NCI-H446 treated with DMSO at 0.1 percent for 48 hours (cell line): ENCODE data around the gene REXO4.
"Not testable (repeated sequence)": the region's sequence is repeated elsewhere in the genome, so short reads cannot be mapped to it uniquely, and the experiment has no call there.

Experiments
- DNase-seq: peaks from one replicate; lab custom pipeline; 2025; lab: John Stamatoyannopoulos, UW

The REXO4 gene, protein sequence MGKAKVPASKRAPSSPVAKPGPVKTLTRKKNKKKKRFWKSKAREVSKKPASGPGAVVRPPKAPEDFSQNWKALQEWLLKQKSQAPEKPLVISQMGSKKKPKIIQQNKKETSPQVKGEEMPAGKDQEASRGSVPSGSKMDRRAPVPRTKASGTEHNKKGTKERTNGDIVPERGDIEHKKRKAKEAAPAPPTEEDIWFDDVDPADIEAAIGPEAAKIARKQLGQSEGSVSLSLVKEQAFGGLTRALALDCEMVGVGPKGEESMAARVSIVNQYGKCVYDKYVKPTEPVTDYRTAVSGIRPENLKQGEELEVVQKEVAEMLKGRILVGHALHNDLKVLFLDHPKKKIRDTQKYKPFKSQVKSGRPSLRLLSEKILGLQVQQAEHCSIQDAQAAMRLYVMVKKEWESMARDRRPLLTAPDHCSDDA

DNA sequence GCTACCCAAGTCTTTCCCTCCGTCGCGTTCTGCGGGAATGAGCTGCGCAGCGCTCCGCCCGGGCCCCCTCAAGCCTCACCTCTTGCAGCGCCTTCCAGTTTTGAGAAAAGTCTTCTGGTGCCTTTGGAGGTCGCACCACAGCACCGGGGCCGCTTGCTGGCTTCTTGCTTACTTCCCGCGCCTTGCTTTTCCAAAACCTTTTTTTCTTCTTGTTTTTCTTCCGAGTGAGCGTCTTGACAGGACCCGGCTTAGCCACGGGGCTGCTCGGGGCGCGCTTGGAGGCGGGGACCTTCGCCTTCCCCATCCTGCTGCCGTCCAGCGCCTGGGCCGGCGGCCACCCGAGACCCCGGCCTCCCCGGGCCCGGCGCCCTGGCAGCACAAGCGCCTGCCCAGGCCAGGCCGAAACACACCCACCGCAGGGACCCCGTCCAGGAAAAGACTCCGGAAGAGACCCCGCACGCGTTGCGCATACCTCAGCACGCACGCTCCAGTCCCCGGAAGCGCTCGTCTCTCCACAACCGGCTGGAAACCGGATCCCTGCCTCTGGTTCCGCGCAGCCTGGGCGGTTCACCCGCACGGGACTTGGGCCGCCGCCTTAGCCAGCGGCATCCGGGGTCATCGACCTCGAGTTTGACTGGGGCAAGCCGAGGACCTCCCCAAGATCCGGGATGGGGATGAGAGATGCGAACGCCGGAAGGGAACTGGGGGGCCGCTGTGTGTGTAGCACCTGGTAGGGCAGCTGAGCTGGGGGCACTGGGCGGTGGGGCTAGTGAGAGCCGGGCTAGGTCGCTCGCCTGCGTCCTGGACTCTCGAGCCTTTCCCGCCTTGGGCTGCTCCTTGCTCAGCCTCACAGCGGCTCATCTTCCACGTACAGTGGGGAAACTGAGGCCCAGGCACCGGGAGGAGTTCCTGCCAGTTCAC lies at the start of gene REXO4:
Gene REXO4 (minus strand): TSS at position 470 of the 921 bp plus-strand sequence. CDS start 166 bp downstream, at position 304.
- DNase-seq = peak; percentile 50

DNA sequence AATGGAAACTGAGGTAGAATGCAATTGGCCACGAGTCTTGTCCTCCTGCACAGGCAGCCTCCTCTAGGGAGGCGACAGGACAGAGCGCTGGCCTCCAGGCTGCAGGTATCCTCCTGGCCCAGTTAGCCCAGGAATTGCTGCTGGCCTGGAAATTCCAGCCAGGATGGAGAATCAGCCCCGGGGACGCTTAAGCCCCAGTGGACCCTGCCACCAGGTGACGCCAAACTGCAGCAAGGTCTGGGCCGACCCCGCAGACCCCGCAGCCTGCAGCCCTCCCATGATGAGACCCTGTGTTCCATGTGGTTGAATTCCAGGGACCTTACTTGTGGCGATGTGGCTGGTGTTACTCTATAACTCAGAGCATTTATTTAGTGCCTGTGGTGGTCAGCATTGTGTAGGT lies 49.3 kb upstream of the REXO4 start:
- no peak for DNase-seq

DNA sequence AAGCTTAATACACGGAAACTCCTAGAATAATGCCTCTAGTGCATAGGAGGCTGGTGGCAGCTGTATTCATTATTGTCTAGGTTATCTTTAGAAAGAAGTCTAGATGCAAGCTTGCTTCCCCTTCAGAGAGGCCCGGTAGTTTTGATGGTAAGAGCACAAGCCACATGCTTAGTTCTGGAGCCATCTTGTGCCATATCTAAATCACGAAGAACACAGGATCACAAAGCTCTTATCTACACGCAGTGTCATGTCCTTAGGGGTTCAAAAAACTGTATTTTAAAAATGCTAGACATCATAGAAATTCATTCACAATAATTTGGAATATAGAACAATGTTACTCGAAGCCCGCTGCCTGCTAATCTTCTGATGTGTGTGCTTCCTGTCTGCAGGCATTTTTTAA lies 48.2 kb upstream of the REXO4 start:
- no peak for DNase-seq

DNA sequence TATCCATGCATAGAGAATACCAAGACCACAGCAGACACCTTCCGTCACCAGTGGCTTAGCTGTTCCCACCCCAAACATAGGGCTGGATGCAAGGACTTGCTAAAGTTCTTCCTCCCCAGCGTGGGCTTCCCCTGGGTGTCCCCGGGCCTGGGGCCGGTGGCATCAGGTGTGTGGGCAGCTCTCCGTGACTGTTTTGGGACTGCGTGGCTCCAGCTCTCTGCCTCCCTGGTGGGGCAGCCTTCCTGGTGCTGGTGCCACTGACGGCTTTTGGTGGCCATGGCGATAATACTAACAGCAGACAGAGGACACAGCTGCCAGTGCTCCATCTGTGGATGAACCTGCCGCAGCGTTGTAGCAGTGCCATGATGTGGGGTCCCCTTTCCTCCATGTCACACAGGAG lies 46.8 kb upstream of the REXO4 start:
- no peak for DNase-seq

DNA sequence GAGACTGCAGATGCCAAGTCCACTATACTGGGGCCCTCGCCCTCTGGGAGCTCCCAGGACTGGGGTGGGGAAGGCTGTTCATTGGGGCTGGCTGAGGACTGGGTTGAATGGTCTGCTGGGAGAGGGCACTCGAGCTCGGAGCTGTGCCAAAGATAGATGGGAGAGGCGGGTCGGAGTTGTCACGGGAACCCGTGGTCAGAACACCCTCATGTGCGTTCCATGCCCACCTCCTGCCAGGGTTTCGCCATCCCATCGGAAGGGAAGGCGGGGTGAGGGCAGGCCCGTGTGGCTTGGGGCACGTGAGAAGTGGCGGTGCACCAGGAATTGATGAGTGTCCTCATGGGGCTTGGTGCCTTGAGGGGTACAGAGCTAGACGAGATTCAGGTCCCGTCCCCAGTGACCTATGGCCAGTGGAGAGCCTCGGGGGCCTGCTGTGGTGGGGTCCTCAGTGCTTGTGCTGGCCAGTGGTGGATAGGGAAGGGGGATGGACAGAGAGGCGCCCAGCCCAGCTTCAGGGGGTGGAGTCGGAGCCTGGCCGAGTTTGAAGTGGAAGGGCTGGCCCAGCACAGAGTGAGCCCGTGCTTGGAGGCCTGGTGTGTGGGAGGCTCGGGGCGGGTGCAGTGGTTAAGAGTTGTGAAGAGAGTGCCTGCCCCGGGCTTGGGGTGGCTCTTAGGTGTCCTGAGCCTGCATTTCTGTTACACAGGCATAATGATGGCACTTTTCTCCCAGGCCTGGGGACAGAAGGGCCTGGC lies 46.2 kb upstream of the REXO4 start:
- no peak for DNase-seq

DNA sequence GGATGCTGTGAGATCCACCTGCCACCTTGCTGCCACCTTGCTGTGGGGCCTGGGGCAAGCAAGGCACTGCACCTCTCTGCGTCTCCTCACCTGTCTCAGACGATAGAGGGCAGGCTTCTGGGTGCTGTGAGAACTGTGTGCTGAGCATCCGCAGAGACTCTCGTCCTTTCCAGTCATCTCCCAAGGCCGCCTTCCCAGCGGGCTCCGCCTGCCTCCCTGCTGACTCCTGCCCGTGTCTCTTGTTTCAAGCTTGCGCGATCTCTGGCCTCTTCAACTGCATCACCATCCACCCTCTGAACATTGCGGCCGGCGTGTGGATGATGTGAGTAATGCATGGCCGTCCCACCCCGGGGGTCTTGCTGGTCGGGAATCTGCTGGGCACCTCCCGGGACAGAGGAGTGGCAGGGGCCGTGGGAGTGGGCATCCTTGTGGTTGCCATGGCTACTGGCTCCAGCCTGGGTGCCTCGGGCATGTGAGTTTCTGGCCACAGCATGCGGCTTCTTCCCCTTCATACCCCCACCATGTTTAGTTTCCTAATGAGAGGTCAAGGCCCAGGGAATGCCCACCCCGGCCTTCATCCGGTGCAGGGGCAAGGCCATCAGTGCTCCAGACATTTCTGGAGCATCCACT lies 45.5 kb upstream of the REXO4 start:
- DNase-seq = no peak

DNA sequence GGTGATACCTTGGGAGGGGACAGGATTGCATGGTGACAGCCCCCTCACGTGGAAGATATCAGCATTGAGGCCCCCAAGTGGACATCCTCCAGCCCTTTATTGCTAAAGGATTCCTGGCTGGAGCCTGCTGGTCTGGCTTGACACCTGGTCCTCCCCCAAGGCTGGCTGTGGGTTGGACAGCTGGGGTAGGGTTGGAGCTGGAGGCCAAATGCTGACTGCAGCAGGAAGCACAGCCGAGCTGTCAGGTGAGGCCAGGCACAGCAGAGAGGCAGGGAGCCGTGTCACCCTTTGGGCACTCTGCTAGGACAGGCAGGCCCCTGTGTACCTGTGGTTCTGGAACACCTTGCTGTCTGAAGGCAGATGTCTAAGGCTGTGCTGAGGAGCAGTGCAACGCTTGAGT lies 44.2 kb upstream of the REXO4 start:
- no peak for DNase-seq

DNA sequence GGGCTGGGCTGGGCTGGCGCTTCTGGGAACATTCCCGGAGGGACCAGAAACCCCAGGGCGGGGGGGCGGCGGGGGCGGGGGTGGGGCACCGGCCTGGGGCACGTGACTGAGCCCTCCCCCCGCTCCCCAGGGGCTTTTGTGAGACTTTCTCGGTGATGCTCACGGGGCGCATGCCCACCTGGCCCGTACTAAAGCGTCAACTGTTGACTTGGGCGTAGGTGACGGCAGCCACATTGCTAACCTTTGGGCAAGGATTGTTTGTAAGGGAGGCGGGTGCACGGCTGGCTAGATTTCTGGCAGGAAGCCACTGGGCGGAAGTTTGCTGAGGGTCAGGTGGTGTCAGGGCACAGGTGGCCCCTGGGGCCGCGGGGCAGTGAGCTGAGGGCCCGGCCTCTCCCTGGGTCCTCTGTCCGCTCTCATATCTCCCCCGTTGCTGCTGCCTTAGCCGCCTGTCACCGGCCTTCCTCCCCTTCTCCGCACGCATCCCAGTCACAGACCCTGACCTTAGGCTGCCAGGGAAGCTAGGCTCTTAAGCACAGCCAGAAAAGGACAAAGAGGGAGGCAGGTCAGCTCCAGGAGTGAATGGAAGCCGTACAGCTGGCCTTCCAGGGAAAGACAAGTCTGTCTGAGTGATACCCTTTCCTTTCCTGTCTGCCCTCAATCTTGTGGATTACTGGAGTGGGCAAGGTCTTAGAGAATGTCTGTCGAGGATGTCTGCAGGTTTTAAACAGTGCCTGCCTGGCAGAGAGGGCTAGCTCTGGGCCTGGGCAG lies 42.8 kb upstream of the REXO4 start:
- no peak for DNase-seq

DNA sequence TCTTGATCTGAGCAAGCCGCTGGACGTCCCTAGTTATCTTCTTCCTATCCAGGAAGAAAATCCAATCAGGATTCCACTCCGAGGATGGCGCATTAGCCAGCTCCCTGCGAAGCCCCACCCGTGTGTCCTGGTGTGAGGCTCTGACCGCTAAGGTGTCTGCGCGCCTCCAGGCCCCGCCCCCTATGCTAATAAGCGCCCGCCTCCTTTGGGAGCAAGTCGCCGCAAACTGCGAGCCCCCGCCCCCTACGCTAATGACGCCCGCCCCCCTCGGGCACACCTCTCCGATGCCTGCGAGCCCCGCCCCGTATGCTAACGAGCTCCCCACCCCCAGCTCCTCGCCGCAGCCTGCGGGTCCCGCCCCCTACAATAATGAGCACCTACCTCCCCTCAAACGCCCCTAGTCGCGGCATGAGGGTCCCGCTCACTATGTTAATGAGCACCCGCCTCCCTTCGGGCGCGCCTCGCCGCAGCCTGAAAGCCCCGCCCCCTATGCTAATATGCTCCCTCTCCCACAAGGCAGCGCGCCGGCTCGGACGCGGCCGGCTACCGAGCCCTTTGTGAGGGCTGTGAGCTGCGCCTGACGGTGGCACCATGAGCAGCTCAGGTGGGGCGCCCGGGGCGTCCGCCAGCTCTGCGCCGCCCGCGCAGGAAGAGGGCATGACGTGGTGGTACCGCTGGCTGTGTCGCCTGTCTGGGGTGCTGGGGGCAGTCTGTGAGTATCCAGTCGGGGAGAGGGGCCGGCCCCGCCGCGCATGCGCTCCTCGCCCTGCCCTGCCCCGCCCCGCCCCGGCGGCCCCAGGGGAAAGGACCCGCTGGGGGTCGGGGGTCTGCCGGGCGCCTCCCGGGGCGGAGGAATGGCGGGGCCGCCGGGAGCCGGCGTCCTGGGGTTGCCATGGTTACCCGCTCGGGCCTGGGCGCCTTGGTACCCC lies 41.9 kb upstream of the REXO4 start, which contains the start of gene CACFD1:
Gene CACFD1 (plus strand): TSS at position 503 of the 929 bp plus-strand sequence. CDS start 89 bp downstream, at position 592.
- peak; percentile 80 for DNase-seq

DNA sequence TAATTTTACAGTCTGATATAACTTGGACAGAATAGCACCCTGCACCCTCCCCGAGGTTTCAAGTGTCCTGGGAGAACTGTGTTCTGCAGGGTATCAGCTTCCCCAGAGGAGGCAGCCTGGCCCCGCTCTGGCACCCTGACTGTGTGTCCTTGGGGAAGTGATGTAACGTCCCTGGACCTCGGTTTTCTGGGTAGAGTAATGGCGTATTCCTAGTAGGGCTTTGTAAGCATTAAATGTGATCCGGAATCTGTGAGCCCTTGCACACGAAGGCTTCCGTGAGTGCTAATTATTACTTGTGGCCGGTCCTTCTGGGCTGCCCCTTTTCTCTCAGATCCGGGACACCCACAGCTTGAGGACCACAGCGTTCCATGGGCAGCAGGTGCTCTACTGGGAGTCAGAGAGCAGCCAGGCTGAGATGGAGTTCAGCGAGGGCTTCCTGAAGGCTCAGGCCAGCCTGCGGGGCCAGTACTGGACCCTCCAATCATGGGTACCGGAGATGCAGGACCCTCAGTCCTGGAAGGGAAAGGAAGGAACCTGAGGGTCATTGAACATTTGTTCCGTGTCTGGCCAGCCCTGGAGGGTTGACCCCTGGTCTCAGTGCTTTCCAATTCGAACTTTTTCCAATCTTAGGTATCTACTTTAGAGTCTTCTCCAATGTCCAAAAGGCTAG lies 41.0 kb upstream of the REXO4 start:
- no peak for DNase-seq

DNA sequence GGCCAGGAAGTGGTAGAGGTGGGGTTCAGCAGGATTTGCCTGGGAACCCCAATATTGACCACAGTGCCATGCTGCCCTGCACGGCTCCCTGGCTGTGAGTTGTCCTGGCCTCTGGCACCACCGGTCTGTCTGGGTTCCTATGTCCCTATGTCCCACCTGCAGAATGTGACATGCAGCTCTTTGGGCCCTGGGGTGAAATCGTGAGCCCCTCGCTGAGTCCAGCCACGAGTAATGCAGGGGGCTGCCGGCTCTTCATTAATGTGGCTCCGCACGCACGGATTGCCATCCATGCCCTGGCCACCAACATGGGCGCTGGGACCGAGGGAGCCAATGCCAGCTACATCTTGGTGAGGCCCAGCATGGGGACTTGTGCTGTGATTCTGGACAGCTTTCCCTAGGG lies 39.9 kb upstream of the REXO4 start:
- no peak for DNase-seq

DNA sequence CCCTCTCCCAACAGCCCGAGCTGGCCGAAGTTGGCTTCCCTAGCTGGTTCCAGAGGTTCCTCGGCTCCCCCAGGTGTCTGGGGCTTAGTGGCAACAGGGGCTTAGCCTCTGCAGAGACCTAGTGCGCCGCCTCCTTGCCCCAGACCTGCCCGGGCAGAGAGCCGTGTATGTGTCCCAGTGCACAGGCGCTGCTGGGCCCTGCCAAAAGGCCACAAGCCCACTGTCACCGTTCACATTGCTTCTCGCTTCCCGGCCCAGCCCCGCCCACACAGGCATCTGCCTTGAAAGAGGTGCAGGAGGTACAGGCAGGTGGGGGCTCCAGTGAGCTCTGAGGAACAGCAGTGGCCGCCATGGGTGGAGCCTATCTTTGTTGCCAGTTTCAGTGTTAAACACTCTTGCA lies 39.4 kb upstream of the REXO4 start:
- DNase-seq = no peak

DNA sequence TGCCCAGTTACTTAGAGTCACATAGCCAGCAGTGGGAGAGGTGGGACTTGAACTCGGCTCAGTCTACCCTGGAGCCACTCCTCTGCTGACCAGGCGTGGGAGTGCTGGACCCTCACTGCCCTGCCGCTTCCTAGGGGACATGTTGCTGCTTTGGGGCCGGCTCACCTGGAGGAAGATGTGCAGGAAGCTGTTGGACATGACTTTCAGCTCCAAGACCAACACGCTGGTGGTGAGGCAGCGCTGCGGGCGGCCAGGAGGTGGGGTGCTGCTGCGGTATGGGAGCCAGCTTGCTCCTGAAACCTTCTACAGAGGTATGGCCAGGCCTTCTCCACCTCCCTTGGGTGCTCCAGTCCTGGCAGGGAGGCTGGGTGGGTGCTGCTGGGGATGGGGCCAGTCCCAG lies 38.6 kb upstream of the REXO4 start:
- no peak for DNase-seq

DNA sequence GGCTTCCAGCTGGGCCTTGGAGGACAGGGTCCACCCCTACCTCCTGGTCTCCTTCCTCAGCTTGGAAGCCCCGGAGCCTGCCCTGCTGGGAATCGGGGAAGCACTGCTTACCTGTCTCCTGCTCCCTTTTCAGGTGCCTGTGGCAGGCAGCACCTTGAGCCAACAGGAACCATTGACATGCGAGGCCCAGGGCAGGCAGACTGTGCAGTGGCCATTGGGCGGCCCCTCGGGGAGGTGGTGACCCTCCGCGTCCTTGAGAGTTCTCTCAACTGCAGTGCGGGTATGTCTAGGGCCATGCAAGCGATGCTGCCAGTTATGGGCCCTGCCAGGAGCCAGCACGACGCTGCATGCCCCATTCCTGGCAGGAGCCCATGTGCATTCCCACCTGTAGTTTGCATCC lies 38.1 kb upstream of the REXO4 start:
- DNase-seq = no peak

DNA sequence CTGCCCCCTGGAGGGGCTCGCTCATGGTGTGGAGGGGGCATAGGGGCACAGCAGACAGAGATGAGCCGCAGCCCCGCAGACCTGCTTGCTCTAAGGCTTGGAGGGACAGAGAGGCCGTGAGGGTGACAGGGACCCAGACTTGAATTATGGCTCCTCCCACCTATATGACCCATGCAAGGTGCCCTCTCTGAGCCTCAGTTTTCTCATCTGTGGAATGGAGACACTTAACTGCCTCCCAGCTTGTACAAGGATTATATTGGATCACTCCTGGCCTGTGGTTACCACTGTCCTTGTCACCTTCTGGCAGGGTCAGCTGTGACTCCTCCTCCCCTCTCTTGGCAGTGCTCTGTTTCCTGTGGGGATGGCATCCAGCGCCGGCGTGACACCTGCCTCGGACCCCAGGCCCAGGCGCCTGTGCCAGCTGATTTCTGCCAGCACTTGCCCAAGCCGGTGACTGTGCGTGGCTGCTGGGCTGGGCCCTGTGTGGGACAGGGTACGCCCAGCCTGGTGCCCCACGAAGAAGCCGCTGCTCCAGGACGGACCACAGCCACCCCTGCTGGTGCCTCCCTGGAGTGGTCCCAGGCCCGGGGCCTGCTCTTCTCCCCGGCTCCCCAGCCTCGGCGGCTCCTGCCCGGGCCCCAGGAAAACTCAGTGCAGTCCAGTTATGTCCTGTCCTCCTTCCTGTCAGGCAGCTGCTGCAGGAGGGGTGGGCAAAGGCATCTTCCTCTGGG lies 37.3 kb upstream of the REXO4 start:
- no peak for DNase-seq

DNA sequence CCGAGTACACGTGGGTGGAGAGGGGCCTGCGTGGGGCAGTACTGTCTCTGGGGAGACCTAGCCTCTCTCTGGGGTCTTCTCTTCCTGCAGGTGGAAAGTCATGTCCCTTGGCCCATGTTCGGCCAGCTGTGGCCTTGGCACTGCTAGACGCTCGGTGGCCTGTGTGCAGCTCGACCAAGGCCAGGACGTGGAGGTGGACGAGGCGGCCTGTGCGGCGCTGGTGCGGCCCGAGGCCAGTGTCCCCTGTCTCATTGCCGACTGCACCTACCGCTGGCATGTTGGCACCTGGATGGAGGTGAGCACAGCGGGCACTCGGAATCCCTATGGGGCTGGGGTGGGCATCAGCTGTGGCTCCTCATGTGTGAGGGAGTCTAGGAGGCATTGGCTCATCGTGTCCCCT lies 36.5 kb upstream of the REXO4 start:
- DNase-seq = no peak

DNA sequence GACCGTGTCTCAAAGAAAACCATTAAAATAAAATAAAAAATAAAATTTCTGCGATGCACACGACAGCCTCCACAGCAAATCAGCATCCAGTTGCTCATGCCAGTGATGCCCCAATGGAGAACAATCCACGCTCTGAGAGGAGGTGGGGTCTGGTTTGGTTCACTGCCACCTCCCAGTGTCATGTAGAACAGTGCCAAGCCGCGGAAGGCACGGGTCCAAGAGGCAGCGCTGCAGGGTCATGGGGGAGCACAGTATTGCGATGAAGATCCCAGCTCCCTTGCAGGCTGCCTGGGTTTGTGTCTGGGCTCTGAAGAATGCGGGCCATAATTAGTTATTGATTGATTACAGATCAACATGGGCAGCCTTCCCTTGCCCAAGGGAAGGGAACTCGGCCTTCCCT lies 35.8 kb upstream of the REXO4 start:
- DNase-seq = no peak

DNA sequence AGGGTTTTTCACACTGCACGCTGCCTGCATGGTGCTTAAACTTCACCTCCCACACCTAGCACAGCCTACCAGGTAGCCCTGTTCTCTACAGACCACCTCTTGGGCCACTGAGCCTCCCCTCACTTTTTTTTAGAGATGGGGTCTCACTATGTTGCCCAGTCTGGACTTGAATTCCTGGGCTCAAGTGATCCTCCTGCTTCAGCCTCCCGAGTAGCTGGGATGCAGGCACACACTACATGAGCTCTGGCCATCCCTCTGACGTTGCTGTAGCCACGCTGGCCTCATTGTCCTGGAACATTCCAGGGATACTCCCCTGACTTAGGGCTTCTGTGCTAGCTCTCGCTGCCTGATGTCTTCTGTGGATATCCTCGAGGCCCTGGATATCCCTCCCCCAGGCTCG lies 34.8 kb upstream of the REXO4 start:
- DNase-seq = no peak

DNA sequence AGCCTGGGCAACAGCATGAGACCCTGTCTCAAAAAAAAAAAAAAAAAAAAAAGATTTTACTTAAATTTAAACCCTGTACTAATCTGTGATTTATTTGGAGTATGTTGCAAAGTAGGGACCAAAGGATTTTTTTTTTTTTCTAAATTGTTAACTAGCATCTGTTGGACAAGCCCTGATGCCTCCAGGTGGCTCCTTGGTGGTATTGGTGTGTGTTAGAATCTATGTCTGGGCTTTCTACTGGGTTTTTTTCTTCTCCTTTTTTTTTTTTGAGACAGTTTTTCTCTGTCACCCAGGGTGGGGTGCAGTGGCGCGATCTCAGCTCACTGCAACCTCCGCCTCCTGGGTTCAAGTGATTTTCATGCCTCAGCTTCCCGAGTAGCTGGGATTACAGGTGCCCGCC lies 34.1 kb upstream of the REXO4 start:
- not testable (repeated sequence) for DNase-seq
